Measurements from ENCODE around the gene ZNF724.

ZNF724 gene

GRCh38 chr19:23241419-23241818 is 8.8 kb downstream of the ZNF724 start:
- DNase-seq = no peak

GRCh38 chr19:23222998-23223652 is 27.1 kb downstream of the ZNF724 start:
- no peak for DNase-seq

- DNase-seq = peak in 2 of 14 donors; percentile 1 to 28
Measured at GRCh38 chr19:23203841-23204344, 46.3 kb downstream of the ZNF724 start.

- no peak for DNase-seq
Measured at GRCh38 chr19:23190341-23190740, 59.9 kb downstream of the ZNF724 start.

- DNase-seq = no peak
Measured at GRCh38 chr19:23183251-23183650, 66.9 kb downstream of the ZNF724 start.
